MM.1S (cell line): ENCODE measurements around the gene CITED2.

ENCODE experiments used
- CTCF ChIP-seq: fragments of 300-600 bp; sonication (generic); IDR thresholded peaks from 2 replicates; pipeline ENCODE4 v1.5.1; 2016; ENCODE audit warnings: antibody characterized with exemption, low read length, mixed read lengths
- EZH2 ChIP-seq: fragments of 300-600 bp; sonication (generic); optimal IDR thresholded peaks from 2 replicates; pipeline ENCODE3; 2017; ENCODE audit warnings: low read depth, mild to moderate bottlenecking, antibody characterized with exemption, low read length, mixed read lengths
- EZH2phosphoT487 ChIP-seq: fragments of 300-600 bp; sonication (generic); IDR thresholded peaks from 2 replicates; pipeline ENCODE4 v1.6.1; 2018; ENCODE audit warnings: antibody characterized with exemption, low read length

- TF ChIP-seq EZH2 (no peak), EZH2phosphoT487 (no peak), CTCF (no peak)
Observed at GRCh38 chr6:139337001-139337400, 37.4 kb downstream of the CITED2 start.
